ENCODE measurements around the gene DEFB128.

Gene DEFB128

DNA sequence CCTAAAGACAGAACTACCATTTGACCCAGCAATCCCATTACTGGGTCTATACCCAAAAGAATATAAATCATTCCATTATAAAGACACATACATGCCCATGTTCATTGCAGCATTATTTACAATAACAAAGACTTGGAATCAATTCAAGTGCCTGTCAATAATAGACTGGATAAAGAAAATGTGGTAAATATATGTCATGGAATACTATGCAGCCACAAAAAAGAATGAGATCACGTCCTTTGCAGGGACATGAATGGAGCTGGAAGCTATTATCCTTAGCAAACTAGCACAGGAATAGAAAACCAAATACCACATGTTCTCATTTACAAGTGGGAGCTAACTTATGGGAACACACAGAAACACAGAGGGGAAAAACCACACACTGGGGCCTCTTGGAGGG, 8.7 kb upstream of the DEFB128 start:
- H3K9me3 ChIP-seq (ENCODE audit: insufficient read depth, low read length): no peaks in the 10 kb centered on the region
- TF ChIP-seq, protein P1, sequence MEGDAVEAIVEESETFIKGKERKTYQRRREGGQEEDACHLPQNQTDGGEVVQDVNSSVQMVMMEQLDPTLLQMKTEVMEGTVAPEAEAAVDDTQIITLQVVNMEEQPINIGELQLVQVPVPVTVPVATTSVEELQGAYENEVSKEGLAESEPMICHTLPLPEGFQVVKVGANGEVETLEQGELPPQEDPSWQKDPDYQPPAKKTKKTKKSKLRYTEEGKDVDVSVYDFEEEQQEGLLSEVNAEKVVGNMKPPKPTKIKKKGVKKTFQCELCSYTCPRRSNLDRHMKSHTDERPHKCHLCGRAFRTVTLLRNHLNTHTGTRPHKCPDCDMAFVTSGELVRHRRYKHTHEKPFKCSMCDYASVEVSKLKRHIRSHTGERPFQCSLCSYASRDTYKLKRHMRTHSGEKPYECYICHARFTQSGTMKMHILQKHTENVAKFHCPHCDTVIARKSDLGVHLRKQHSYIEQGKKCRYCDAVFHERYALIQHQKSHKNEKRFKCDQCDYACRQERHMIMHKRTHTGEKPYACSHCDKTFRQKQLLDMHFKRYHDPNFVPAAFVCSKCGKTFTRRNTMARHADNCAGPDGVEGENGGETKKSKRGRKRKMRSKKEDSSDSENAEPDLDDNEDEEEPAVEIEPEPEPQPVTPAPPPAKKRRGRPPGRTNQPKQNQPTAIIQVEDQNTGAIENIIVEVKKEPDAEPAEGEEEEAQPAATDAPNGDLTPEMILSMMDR (IDR thresholded peaks at IDR 0.05; ENCODE audit: low read depth, low read length): no peak
- no peak for TF ChIP-seq EZH2phosphoT487 (IDR thresholded peaks at IDR 0.05; ENCODE audit: low read depth)
- H3K4me1 ChIP-seq (ENCODE audit: low read length): no peaks in the 10 kb centered on the region
- H3K79me2 ChIP-seq (ENCODE audit: low read length): no peaks in the 10 kb centered on the region
- no peaks in the 10 kb centered on the region for H4K20me1 ChIP-seq (ENCODE audit: insufficient read depth, low read length)
- H2AFZ ChIP-seq (ENCODE audit: low read depth, low read length): no peak overlapping the region
- peaks cover 17% of the 10 kb centered on the region for H3K27me3 ChIP-seq (ENCODE audit: low read depth, low read length)
- no peak overlapping the region for H3K4me2 ChIP-seq (ENCODE audit: low read length)
- no peaks in the 10 kb centered on the region for H3K36me3 ChIP-seq (replicated peaks; ENCODE audit: low read depth, low read length)
- H3K9ac ChIP-seq (ENCODE audit: low read length): no peak overlapping the region
- H3K4me3 ChIP-seq (ENCODE audit: low read length): no peak overlapping the region
- no peak overlapping the region for H3K27ac ChIP-seq (ENCODE audit: low read length)

DNA sequence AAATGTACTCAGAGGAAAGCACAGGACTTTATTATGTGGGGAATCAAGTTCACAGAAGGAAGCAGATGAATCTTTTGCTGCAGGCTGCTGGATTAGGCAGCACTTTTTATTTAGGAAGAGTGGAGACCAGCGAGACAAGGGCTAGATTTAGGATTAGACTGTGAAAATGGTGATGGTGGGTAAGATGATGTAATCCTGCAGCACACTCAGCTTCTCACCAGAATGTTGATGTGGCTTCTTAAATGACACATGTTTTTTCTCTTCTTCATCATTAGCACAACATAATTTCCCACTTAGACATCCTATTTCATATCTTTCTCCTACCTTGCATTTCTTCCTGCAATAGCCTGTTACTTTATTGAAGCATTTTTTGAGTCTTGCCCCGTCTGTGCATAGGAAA, 1.8 kb downstream of the DEFB128 start:
- no peak overlapping the region for H2AFZ ChIP-seq (ENCODE audit: low read depth, low read length)
- no peak overlapping the region for H3K27ac ChIP-seq (ENCODE audit: low read length)
- no peak overlapping the region for H3K4me3 ChIP-seq (ENCODE audit: low read length)
- H3K27me3 ChIP-seq (ENCODE audit: low read depth, low read length): peaks cover 39% of the 10 kb centered on the region
- H3K9ac ChIP-seq (ENCODE audit: low read length): no peak overlapping the region
- H3K9me3 ChIP-seq (ENCODE audit: insufficient read depth, low read length): peaks cover 4% of the 10 kb centered on the region; the same call in 1 of the 2 replicates
- no peaks in the 10 kb centered on the region for H3K36me3 ChIP-seq (replicated peaks; ENCODE audit: low read depth, low read length)
- no peak for TF ChIP-seq EZH2phosphoT487 (IDR thresholded peaks at IDR 0.05; ENCODE audit: low read depth)
- TF ChIP-seq, protein P1 (IDR thresholded peaks at IDR 0.05; ENCODE audit: low read depth, low read length): no peak
- H4K20me1 ChIP-seq (ENCODE audit: insufficient read depth, low read length): no peaks in the 10 kb centered on the region
- H3K79me2 ChIP-seq (ENCODE audit: low read length): no peaks in the 10 kb centered on the region
- no peaks in the 10 kb centered on the region for H3K4me1 ChIP-seq (ENCODE audit: low read length)
- no peak overlapping the region for H3K4me2 ChIP-seq (ENCODE audit: low read length)

DNA sequence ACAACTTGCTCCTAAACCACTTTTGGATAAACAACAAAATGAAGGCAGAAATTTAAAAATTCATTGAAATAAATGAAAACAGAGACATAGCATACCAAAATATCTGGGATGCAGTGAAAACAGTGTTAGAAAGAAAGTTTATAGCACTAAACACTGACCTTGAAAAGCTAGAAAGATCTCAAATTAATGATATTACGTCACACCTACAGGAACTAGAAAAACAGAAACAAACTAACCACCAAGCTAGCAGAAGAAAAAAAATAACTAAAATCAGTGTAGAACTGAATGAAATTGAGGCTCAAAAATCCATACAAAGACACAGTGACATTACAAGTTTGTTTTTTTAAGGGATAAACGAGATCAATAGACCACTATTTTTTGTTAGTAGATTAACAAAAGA, 5.2 kb downstream of the DEFB128 start:
- Histone ChIP-seq H3K9ac (ENCODE audit: low read length) (no peak overlapping the region), H3K4me3 (ENCODE audit: low read length) (no peak overlapping the region), H3K9me3 (ENCODE audit: insufficient read depth, low read length) (no peaks in the 10 kb centered on the region), H4K20me1 (ENCODE audit: insufficient read depth, low read length) (no peaks in the 10 kb centered on the region), H3K79me2 (ENCODE audit: low read length) (no peaks in the 10 kb centered on the region), H3K36me3 (replicated peaks; ENCODE audit: low read depth, low read length) (no peaks in the 10 kb centered on the region), H3K27ac (ENCODE audit: low read length) (no peak overlapping the region), H3K27me3 (ENCODE audit: low read depth, low read length) (peaks cover 28% of the 10 kb centered on the region), H3K4me1 (ENCODE audit: low read length) (no peaks in the 10 kb centered on the region), H3K4me2 (ENCODE audit: low read length) (no peak overlapping the region), H2AFZ (ENCODE audit: low read depth, low read length) (no peak overlapping the region)
- TF ChIP-seq, protein P1 (IDR thresholded peaks at IDR 0.05; ENCODE audit: low read depth, low read length): no peak
- TF ChIP-seq EZH2phosphoT487 (IDR thresholded peaks at IDR 0.05; ENCODE audit: low read depth): no peak

DNA sequence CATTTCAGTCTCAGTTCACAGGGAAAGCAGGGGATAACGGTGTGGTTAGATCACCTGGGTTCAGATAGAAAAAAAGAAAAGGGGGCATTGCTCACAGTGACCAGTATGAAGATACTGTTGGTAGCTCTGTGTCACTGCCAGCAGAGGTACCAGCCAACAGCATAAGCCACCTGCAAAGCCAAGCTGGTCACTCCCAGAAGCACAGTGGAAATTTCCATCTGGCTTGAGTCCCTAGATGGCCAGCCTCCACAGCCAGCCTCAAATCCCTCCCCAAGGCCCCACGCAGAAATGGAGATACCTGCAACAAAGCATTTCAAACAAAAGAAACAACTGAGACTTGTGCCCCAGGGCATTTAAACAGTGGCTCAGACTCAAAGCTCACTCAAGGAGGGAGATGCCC, 20.6 kb downstream of the DEFB128 start:
- H2AFZ ChIP-seq (ENCODE audit: low read depth, low read length): no peak overlapping the region
- no peak overlapping the region for H3K4me2 ChIP-seq (ENCODE audit: low read length)
- no peaks in the 10 kb centered on the region for H3K36me3 ChIP-seq (replicated peaks; ENCODE audit: low read depth, low read length)
- peaks cover 18% of the 10 kb centered on the region for H3K27me3 ChIP-seq (ENCODE audit: low read depth, low read length)
- H3K9me3 ChIP-seq (ENCODE audit: insufficient read depth, low read length): no peaks in the 10 kb centered on the region
- no peaks in the 10 kb centered on the region for H3K79me2 ChIP-seq (ENCODE audit: low read length)
- H4K20me1 ChIP-seq (ENCODE audit: insufficient read depth, low read length): no peaks in the 10 kb centered on the region
- H3K4me1 ChIP-seq (ENCODE audit: low read length): no peaks in the 10 kb centered on the region
- H3K27ac ChIP-seq (ENCODE audit: low read length): no peak overlapping the region
- H3K9ac ChIP-seq (ENCODE audit: low read length): no peak overlapping the region
- TF ChIP-seq EZH2phosphoT487 (IDR thresholded peaks at IDR 0.05; ENCODE audit: low read depth): no peak
- TF ChIP-seq, protein P1 (IDR thresholded peaks at IDR 0.05; ENCODE audit: low read depth, low read length): no peak
- H3K4me3 ChIP-seq (ENCODE audit: low read length): no peak overlapping the region

All from OCI-LY3 (cell line).